ENCODE data around the gene MAST4.

MAST4 gene

GRCh38 chr5:67152400-67152799 lies 556.2 kb downstream of the MAST4 start:
- H3K4me3 ChIP-seq (ENCODE audit: severe bottlenecking): no peak overlapping the region
- DNase-seq (ENCODE audit: low spot score) (no peak), ATAC-seq (ENCODE audit: low read depth) (no peak)
- peaks cover 66% of the 10 kb centered on the region for H3K36me3 ChIP-seq (ENCODE audit: low read depth)
- H3K9me3 ChIP-seq (ENCODE audit: severe bottlenecking): no peaks in the 10 kb centered on the region
- H3K4me1 ChIP-seq (ENCODE audit: insufficient read depth, poor library complexity, severe bottlenecking): no peaks in the 10 kb centered on the region
- no peak overlapping the region for H3K27ac ChIP-seq (ENCODE audit: poor library complexity, severe bottlenecking)
- no peak for TF ChIP-seq CTCF (IDR thresholded peaks at IDR 0.05; ENCODE audit: poor library complexity, severe bottlenecking)
- H3K27me3 ChIP-seq (ENCODE audit: insufficient read depth, poor library complexity, severe bottlenecking): no peaks in the 10 kb centered on the region

GRCh38 chr5:67153292-67153691 lies 557.1 kb downstream of the MAST4 start:
- H3K27me3 ChIP-seq (ENCODE audit: insufficient read depth, poor library complexity, severe bottlenecking): no peaks in the 10 kb centered on the region
- ATAC-seq (ENCODE audit: low read depth) (no peak), DNase-seq (ENCODE audit: low spot score) (no peak)
- no peak for TF ChIP-seq CTCF (IDR thresholded peaks at IDR 0.05; ENCODE audit: poor library complexity, severe bottlenecking)
- no peaks in the 10 kb centered on the region for H3K9me3 ChIP-seq (ENCODE audit: severe bottlenecking)
- H3K27ac ChIP-seq (ENCODE audit: poor library complexity, severe bottlenecking): no peak overlapping the region
- peaks cover 65% of the 10 kb centered on the region for H3K36me3 ChIP-seq (ENCODE audit: low read depth)
- H3K4me3 ChIP-seq (ENCODE audit: severe bottlenecking): no peak overlapping the region
- H3K4me1 ChIP-seq (ENCODE audit: insufficient read depth, poor library complexity, severe bottlenecking): no peaks in the 10 kb centered on the region

GRCh38 chr5:67154556-67155206 lies 558.5 kb downstream of the MAST4 start:
- peaks cover 60% of the 10 kb centered on the region for H3K36me3 ChIP-seq (ENCODE audit: low read depth)
- DNase-seq (ENCODE audit: low spot score) (no peak), ATAC-seq (ENCODE audit: low read depth) (no peak)
- no peaks in the 10 kb centered on the region for H3K4me1 ChIP-seq (ENCODE audit: insufficient read depth, poor library complexity, severe bottlenecking)
- H3K27ac ChIP-seq (ENCODE audit: poor library complexity, severe bottlenecking): no peak overlapping the region
- TF ChIP-seq CTCF (IDR thresholded peaks at IDR 0.05; ENCODE audit: poor library complexity, severe bottlenecking): no peak
- no peaks in the 10 kb centered on the region for H3K9me3 ChIP-seq (ENCODE audit: severe bottlenecking)
- H3K27me3 ChIP-seq (ENCODE audit: insufficient read depth, poor library complexity, severe bottlenecking): no peaks in the 10 kb centered on the region
- no peak overlapping the region for H3K4me3 ChIP-seq (ENCODE audit: severe bottlenecking)

- H3K27me3 ChIP-seq (ENCODE audit: insufficient read depth, poor library complexity, severe bottlenecking): no peaks in the 10 kb centered on the region
- peaks cover 50% of the 10 kb centered on the region for H3K36me3 ChIP-seq (ENCODE audit: low read depth)
- peak; percentile 93 for TF ChIP-seq CTCF (IDR thresholded peaks at IDR 0.05; ENCODE audit: poor library complexity, severe bottlenecking)
- no peak overlapping the region for H3K4me3 ChIP-seq (ENCODE audit: severe bottlenecking)
- no peak for DNase-seq (ENCODE audit: low spot score)
- peaks cover 17% of the 10 kb centered on the region for H3K4me1 ChIP-seq (ENCODE audit: insufficient read depth, poor library complexity, severe bottlenecking)
- H3K9me3 ChIP-seq (ENCODE audit: severe bottlenecking): no peaks in the 10 kb centered on the region
- no peak overlapping the region for H3K27ac ChIP-seq (ENCODE audit: poor library complexity, severe bottlenecking)
- peak; percentile 37; the same call in 1 of the 3 replicates for ATAC-seq (ENCODE audit: low read depth)
Observed at GRCh38 chr5:67156976-67157583, 560.9 kb downstream of the MAST4 start.

GRCh38 chr5:67160272-67160671 lies 564.1 kb downstream of the MAST4 start:
- Histone ChIP-seq H3K9me3 (ENCODE audit: severe bottlenecking) (no peaks in the 10 kb centered on the region), H3K4me3 (ENCODE audit: severe bottlenecking) (no peak overlapping the region), H3K4me1 (ENCODE audit: insufficient read depth, poor library complexity, severe bottlenecking) (peaks cover 17% of the 10 kb centered on the region), H3K36me3 (ENCODE audit: low read depth) (peaks cover 27% of the 10 kb centered on the region), H3K27me3 (ENCODE audit: insufficient read depth, poor library complexity, severe bottlenecking) (no peaks in the 10 kb centered on the region), H3K27ac (ENCODE audit: poor library complexity, severe bottlenecking) (peak overlapping the region; percentile 70)
- DNase-seq (ENCODE audit: low spot score) (no peak), ATAC-seq (ENCODE audit: low read depth) (no peak)
- no peak for TF ChIP-seq CTCF (IDR thresholded peaks at IDR 0.05; ENCODE audit: poor library complexity, severe bottlenecking)

All from RWPE2 (cell line).